SK-N-SH (cell line): Measurements from ENCODE around the gene EML2. TPM values are rescaled to one million over a fixed set of nuclear protein-coding genes. Genes with fewer than 3 reads are reported as not detected.

Experiments
- CTCF ChIA-PET: fragments of 300-600, 350-600 bp; formaldehyde crosslinking; extraction: SDS; loops from one replicate; lab custom pipeline; 2021; lab: Yijun Ruan, JAX
- POLR2A ChIA-PET: fragments of 350-600 bp; sonication (Branson Sonifier 250); formaldehyde crosslinking; extraction: SDS; loops from one replicate; lab custom pipeline; 2020; ENCODE audit warnings: antibody characterized with exemption, inconsistent platforms; lab: Yijun Ruan, JAX
- DNase-seq: peaks from one replicate; pipeline ENCODE4 v3.0.0; 2012
- H2AFZ ChIP-seq: fragments of 200-600 bp; sonication (generic); 2 replicates; pipeline ENCODE4 v1.8.1; 2016; ENCODE audit warnings: antibody characterized with exemption, mild to moderate bottlenecking, low read depth
- H3F3A ChIP-seq: fragments of 200-600 bp; sonication (generic); replicated peaks from 2 replicates; pipeline ENCODE3; 2016; ENCODE audit warnings: antibody characterized with exemption, mild to moderate bottlenecking; ENCODE audit not compliant: insufficient read depth
- H3K27ac ChIP-seq, 2 experiments: fragments of 200-500 bp in 1 of 2; fragments of 200-600 bp in 1 of 2; sonication (Bioruptor generic) in 1 of 2; sonication (generic), shearing (Covaris generic) in 1 of 2; 2 replicates each; pipeline versions ENCODE4 v1.5.1 to v1.6.1; 2014 to 2016; ENCODE audit warnings: low read depth in 2 of 2, inconsistent platforms in 1 of 2, low read length in 1 of 2, mild to moderate bottlenecking in 1 of 2, mixed read lengths in 1 of 2
- H3K27me3 ChIP-seq: fragments of 200-600 bp; sonication (generic), shearing (Covaris generic); 2 replicates; pipeline ENCODE4 v1.6.1; 2016; ENCODE audit warnings: mixed run types; ENCODE audit not compliant: insufficient read depth
- H3K36me3 ChIP-seq, 2 experiments: fragments of 200-500 bp in 1 of 2; fragments of 200-600 bp in 1 of 2; sonication (Bioruptor generic) in 1 of 2; sonication (generic) in 1 of 2; replicated peaks in 1 of 2; 2 replicates each; pipeline versions ENCODE3 to v1.5.1; 2014 to 2016; ENCODE audit warnings: low read length in 1 of 2, mild to moderate bottlenecking in 1 of 2; ENCODE audit not compliant: insufficient read depth in 2 of 2, control insufficient read depth in 1 of 2
- H3K4me1 ChIP-seq, 2 experiments: fragments of 200-500 bp in 1 of 2; fragments of 200-600 bp in 1 of 2; sonication (Bioruptor generic) in 1 of 2; sonication (generic), shearing (Covaris generic) in 1 of 2; 2 replicates each; pipeline versions ENCODE4 v1.5.1 to v1.6.1; 2014 to 2016; ENCODE audit warnings: low read depth in 1 of 2, low read length in 1 of 2, mixed run types in 1 of 2; ENCODE audit not compliant: insufficient read depth in 2 of 2, control insufficient read depth in 1 of 2
- H3K4me2 ChIP-seq: fragments of 200-600 bp; sonication (generic), shearing (Covaris generic); 2 replicates; pipeline ENCODE4 v1.6.1; 2017; ENCODE audit warnings: mixed run types
- H3K4me3 ChIP-seq, 2 experiments: fragments of 200-500 bp in 1 of 2; fragments of 200-600 bp in 1 of 2; sonication (Bioruptor generic) in 1 of 2; sonication (generic), shearing (Covaris generic) in 1 of 2; 2 replicates each; pipeline versions ENCODE4 v1.5.1 to v1.8.1; 2014 to 2016; ENCODE audit warnings: low read depth in 2 of 2, inconsistent platforms in 1 of 2, low read length in 1 of 2, mild to moderate bottlenecking in 1 of 2, mixed read lengths in 1 of 2, moderate library complexity in 1 of 2
- H3K79me2 ChIP-seq: fragments of 200-600 bp; sonication (generic); 2 replicates; pipeline ENCODE4 v1.8.1; 2017; ENCODE audit warnings: mild to moderate bottlenecking; ENCODE audit not compliant: insufficient read depth
- H3K9ac ChIP-seq: fragments of 200-600 bp; sonication (generic); 2 replicates; pipeline ENCODE4 v1.6.1; 2017; ENCODE audit warnings: mixed run types
- H3K9me2 ChIP-seq: fragments of 200-600 bp; sonication (generic); 2 replicates; pipeline ENCODE4 v1.6.1; 2017; ENCODE audit warnings: mixed run types
- H3K9me3 ChIP-seq: fragments of 200-600 bp; sonication (generic); 2 replicates; pipeline ENCODE4 v1.6.1; 2017; ENCODE audit warnings: mixed run types, mild to moderate bottlenecking, moderate library complexity
- H4K20me1 ChIP-seq: fragments of 200-600 bp; sonication (generic); 2 replicates; pipeline ENCODE4 v1.6.1; 2017; ENCODE audit warnings: mild to moderate bottlenecking, mixed run types; ENCODE audit not compliant: insufficient read depth
- CHD2 ChIP-seq: fragments of 150-350 bp; IDR thresholded peaks from 2 replicates; pipeline ENCODE4 v1.6.1; 2018; ENCODE audit warnings: low read length; ENCODE audit not compliant: partially characterized antibody
- EP300 ChIP-seq, 2 experiments: IDR thresholded peaks; 2 replicates each; pipeline versions ENCODE4 v1.4.0 to v1.6.1; 2012; ENCODE audit warnings: borderline replicate concordance in 1 of 2, low read depth in 1 of 2, low read length in 1 of 2
- EZH2phosphoT487 ChIP-seq: fragments of 200-600 bp; sonication (generic); IDR thresholded peaks from 2 replicates; pipeline ENCODE4 v1.6.1; 2017; ENCODE audit warnings: low read depth, mixed run types, mild to moderate bottlenecking, antibody characterized with exemption, moderate library complexity, borderline replicate concordance
- FOSL2 ChIP-seq: IDR thresholded peaks from 2 replicates; pipeline ENCODE4 v1.4.0; 2012; ENCODE audit warnings: low read depth, mild to moderate bottlenecking, moderate library complexity, borderline replicate concordance
- FOXM1 ChIP-seq: IDR thresholded peaks from 2 replicates; pipeline ENCODE4 v1.4.0; 2012; ENCODE audit warnings: low read depth, mild to moderate bottlenecking
- MEF2A ChIP-seq: IDR thresholded peaks from 2 replicates; pipeline ENCODE4 v1.4.0; 2012; ENCODE audit warnings: low read depth, borderline replicate concordance
- MXI1 ChIP-seq: IDR thresholded peaks from 2 replicates; pipeline ENCODE4 v1.6.1; 2012; ENCODE audit warnings: mild to moderate bottlenecking, low read depth, low read length, improper control_type of control experiment
- NRF1 ChIP-seq: IDR thresholded peaks from 2 replicates; pipeline ENCODE4 v1.6.1; 2012; ENCODE audit warnings: low read depth, mild to moderate bottlenecking, low read length
- RCOR1 ChIP-seq: fragments of 150-350 bp; IDR thresholded peaks from 2 replicates; pipeline ENCODE4 v1.6.1; 2017; ENCODE audit warnings: antibody characterized with exemption, low read length
- RFX5 ChIP-seq: IDR thresholded peaks from 2 replicates; pipeline ENCODE4 v1.6.1; 2012; ENCODE audit warnings: mild to moderate bottlenecking, improper control_type of control experiment, low read length
- TAF1 ChIP-seq: IDR thresholded peaks from 2 replicates; pipeline ENCODE4 v1.6.1; 2012; ENCODE audit warnings: low read depth, mild to moderate bottlenecking, low read length, moderate library complexity, borderline replicate concordance
- TCF12 ChIP-seq: IDR thresholded peaks from 2 replicates; pipeline ENCODE4 v1.4.0; 2012
- YY1 ChIP-seq: IDR thresholded peaks from 2 replicates; pipeline ENCODE4 v1.4.0; 2012; ENCODE audit warnings: low read depth, mild to moderate bottlenecking
- WGBS: methylation state at CpG from one replicate; pipeline ENCODE4 v1.1.6; 2017; ENCODE audit warnings: low lambda C conversion rate; 5-methylcytosine and 5-hydroxymethylcytosine counted together
- polyA plus RNA-seq, 3 experiments: library from polyadenylated mRNA; depleted of rRNA; stranded (reverse); fragments of >200 nt; gene quantifications; 2 replicates each; pipeline ENCODE4 v1.2.3, GENCODE V29; 2012
- TF ChIP-seq, protein P1 (sequence below): IDR thresholded peaks from 2 replicates; pipeline ENCODE4 v1.4.0; 2012; ENCODE audit warnings: low read depth
- TF ChIP-seq, protein P2 (sequence below): fragments of 150-350 bp; IDR thresholded peaks from 2 replicates; pipeline ENCODE4 v1.6.1; 2017; ENCODE audit warnings: antibody characterized with exemption, low read length, low read depth, borderline replicate concordance
- TF ChIP-seq, protein P3 (sequence below): fragments of 200-600 bp; sonication (generic); IDR thresholded peaks from 2 replicates; pipeline ENCODE4 v1.6.1; 2017; ENCODE audit warnings: antibody characterized with exemption, mild to moderate bottlenecking, moderate library complexity
- TF ChIP-seq, protein P4 (sequence below): IDR thresholded peaks from 2 replicates; pipeline ENCODE4; 2012

The EML2 gene
- polyA plus RNA-seq, 1 of the 3 experiments (the other 2 are of a cell fraction) = 12.4 TPM

DNA sequence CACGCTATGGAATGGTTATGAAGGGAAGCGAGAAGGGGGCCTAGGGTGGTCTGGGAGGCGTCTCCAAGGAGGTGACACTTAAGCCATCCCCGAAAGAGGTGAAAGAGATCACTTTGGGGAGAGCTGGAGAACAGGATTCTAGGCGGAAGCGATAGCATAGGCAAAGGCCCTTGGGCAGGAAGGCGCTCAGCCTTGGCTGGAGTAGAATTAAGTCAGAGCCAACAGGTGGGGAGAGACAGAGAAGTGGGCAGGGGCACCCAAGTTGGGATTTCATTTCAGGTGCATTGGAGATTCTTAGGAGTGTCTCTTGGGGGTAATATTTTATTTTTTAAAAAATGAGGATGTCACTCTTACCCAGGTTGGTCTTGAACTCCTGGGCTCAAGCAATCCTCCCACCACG is 42.9 kb upstream of the EML2 start:
- H3K9ac ChIP-seq = no peak overlapping the region
- peaks cover 0 to 11% of the 10 kb centered on the region in 2 experiments; a peak in 1 of 4 replicates for H3K4me1 ChIP-seq
- H4K20me1 ChIP-seq = no peaks in the 10 kb centered on the region
- no peak for DNase-seq
- CTCF ChIA-PET = interaction anchor here (0.7 to 9.0 kb wide), 15 partner anchors 10 to 243 kb away, joined by 3 to 106 read pairs (median 3); partner anchors contain the start of genes GIPR, QPCTL, SIX5 and SNRPD2
- peak overlapping the region in 1 of 2 experiments; percentile 64; a peak in 1 of 4 replicates for H3K4me3 ChIP-seq
- no peaks in the 10 kb centered on the region for H3K9me3 ChIP-seq
- peak overlapping the region; percentile 82 for H3K4me2 ChIP-seq
- no peaks in the 10 kb centered on the region for H3K79me2 ChIP-seq
- WGBS = 90% methylated on average over 8 of the region's 8 CpGs
- H3K27ac ChIP-seq = peak overlapping the region; percentile 34 to 36; a peak in 3 of 4 replicates
- peak overlapping the region; percentile 69; the same call in 1 of the 2 replicates for H2AFZ ChIP-seq
- peaks cover 20 to 23% of the 10 kb centered on the region in 2 experiments for H3K36me3 ChIP-seq
- POLR2A ChIA-PET = no interaction called here
- no peaks in the 10 kb centered on the region for H3K9me2 ChIP-seq
- H3F3A ChIP-seq = peaks cover 27% of the 10 kb centered on the region
- TF ChIP-seq EZH2phosphoT487 (no peak), TAF1 (no peak), MEF2A (no peak), MXI1 (no peak), EP300 (IDR thresholded peaks at IDR 0.05; ENCODE audit: borderline replicate concordance in 1 of 2, low read depth in 1 of 2, low read length in 1 of 2) (no peak), FOXM1 (no peak), CHD2 (no peak)
- TF ChIP-seq, protein P1, sequence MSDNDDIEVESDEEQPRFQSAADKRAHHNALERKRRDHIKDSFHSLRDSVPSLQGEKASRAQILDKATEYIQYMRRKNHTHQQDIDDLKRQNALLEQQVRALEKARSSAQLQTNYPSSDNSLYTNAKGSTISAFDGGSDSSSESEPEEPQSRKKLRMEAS = no peak
- no peaks in the 10 kb centered on the region for H3K27me3 ChIP-seq

DNA sequence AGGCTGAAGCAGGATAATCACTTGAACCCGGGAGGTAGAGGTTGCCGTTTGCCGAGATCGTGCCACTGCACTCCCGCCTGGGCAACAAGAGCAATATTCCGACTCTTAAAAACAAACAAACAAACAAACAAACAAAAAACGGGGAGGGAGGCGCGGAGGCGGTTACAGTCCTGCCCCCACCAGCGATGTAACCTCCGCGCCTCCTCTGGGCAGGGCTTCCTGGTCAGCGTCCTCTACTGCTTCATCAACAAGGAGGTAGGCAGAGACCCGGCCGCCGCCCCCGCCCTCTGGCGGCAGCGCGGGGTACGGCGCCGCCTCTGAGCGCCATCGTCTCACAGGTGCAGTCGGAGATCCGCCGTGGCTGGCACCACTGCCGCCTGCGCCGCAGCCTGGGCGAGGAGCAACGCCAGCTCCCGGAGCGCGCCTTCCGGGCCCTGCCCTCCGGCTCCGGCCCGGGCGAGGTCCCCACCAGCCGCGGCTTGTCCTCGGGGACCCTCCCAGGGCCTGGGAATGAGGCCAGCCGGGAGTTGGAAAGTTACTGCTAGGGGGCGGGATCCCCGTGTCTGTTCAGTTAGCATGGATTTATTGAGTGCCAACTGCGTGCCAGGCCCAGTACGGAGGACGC is 42.3 kb upstream of the EML2 start:
- peak; percentile 91 for DNase-seq
- TF ChIP-seq FOSL2 (no peak), EZH2phosphoT487 (no peak), YY1 (no peak), RCOR1 (peak; percentile 33; the same call in 1 of the 2 replicates), TAF1 (no peak), RFX5 (no peak), TCF12 (no peak), MXI1 (no peak), NRF1 (no peak; the same call in 1 of the 2 replicates)
- TF ChIP-seq, protein P2, sequence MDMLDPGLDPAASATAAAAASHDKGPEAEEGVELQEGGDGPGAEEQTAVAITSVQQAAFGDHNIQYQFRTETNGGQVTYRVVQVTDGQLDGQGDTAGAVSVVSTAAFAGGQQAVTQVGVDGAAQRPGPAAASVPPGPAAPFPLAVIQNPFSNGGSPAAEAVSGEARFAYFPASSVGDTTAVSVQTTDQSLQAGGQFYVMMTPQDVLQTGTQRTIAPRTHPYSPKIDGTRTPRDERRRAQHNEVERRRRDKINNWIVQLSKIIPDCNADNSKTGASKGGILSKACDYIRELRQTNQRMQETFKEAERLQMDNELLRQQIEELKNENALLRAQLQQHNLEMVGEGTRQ = no peak
- TF ChIP-seq, protein P3, sequence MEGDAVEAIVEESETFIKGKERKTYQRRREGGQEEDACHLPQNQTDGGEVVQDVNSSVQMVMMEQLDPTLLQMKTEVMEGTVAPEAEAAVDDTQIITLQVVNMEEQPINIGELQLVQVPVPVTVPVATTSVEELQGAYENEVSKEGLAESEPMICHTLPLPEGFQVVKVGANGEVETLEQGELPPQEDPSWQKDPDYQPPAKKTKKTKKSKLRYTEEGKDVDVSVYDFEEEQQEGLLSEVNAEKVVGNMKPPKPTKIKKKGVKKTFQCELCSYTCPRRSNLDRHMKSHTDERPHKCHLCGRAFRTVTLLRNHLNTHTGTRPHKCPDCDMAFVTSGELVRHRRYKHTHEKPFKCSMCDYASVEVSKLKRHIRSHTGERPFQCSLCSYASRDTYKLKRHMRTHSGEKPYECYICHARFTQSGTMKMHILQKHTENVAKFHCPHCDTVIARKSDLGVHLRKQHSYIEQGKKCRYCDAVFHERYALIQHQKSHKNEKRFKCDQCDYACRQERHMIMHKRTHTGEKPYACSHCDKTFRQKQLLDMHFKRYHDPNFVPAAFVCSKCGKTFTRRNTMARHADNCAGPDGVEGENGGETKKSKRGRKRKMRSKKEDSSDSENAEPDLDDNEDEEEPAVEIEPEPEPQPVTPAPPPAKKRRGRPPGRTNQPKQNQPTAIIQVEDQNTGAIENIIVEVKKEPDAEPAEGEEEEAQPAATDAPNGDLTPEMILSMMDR = peak; percentile 88
- TF ChIP-seq, protein P1 = no peak
- TF ChIP-seq, protein P4, sequence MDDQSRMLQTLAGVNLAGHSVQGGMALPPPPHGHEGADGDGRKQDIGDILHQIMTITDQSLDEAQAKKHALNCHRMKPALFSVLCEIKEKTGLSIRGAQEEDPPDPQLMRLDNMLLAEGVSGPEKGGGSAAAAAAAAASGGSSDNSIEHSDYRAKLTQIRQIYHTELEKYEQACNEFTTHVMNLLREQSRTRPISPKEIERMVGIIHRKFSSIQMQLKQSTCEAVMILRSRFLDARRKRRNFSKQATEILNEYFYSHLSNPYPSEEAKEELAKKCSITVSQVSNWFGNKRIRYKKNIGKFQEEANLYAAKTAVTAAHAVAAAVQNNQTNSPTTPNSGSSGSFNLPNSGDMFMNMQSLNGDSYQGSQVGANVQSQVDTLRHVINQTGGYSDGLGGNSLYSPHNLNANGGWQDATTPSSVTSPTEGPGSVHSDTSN = no peak

More for the DNA sequence above, 42.3 kb upstream of the EML2 start:
- H2AFZ ChIP-seq = peak overlapping the region; percentile 92
- peaks cover 0 to 14% of the 10 kb centered on the region in 2 experiments; a peak in 1 of 4 replicates for H3K4me1 ChIP-seq
- H3K4me3 ChIP-seq = peak overlapping the region; percentile 40 to 64
- H3K27me3 ChIP-seq = no peaks in the 10 kb centered on the region
- H3K9ac ChIP-seq = 0 out of 2 replicates have a peak overlapping the region, but pooled peaks have one; percentile 7
- H3K79me2 ChIP-seq = no peaks in the 10 kb centered on the region
- peak overlapping the region; percentile 34 to 36; a peak in 3 of 4 replicates for H3K27ac ChIP-seq
- peak overlapping the region; percentile 82 for H3K4me2 ChIP-seq
- no peaks in the 10 kb centered on the region for H4K20me1 ChIP-seq
- H3K9me3 ChIP-seq = no peaks in the 10 kb centered on the region
- ChIA-PET CTCF (interaction anchor here (0.6 to 9.0 kb wide), 19 partner anchors 11 to 722 kb away, joined by 3 to 106 read pairs (median 3); partner anchors contain the start of genes GIPR, QPCTL, SIX5 and SNRPD2), POLR2A (interaction anchor here (1.8 kb wide), 1 partner anchor 11 kb away, joined by 7 read pairs; the partner anchor contains the start of genes QPCTL and SNRPD2)
- WGBS = 4% methylated on average over 21 of the region's 51 CpGs
- H3K36me3 ChIP-seq = peaks cover 15 to 20% of the 10 kb centered on the region in 2 experiments
- no peaks in the 10 kb centered on the region for H3K9me2 ChIP-seq
- H3F3A ChIP-seq = peaks cover 27% of the 10 kb centered on the region
